ENCODE data around the gene CARD10. TPM values are rescaled to one million over a fixed set of nuclear protein-coding genes. Genes with fewer than 3 reads are reported as not detected.

The CARD10 gene
- total and polyA plus RNA-seq, 2 of the 13 experiments (the other 11 are each of a cell fraction or from before 2014, with no cell fraction given) = 35.2 to 55.8 TPM

GRCh38 chr22:37502342-37503182 lies 16.7 kb downstream of the CARD10 start (continued):
- peak; percentile 63; the same call in 1 of the 2 replicates for TF ChIP-seq NFAT5 (CRISPR knock-in tag; IDR thresholded peaks at IDR 0.05)
- TF ChIP-seq AKAP8 (CRISPR knock-in tag; IDR thresholded peaks at IDR 0.05) = peak; percentile 64; the same call in 1 of the 2 replicates
- no peak for TF ChIP-seq PTBP1 (IDR thresholded peaks at IDR 0.05; ENCODE audit: low read depth, low read length, poor library complexity, severe bottlenecking)
- no peak; the same call in 1 of the 2 replicates for TF ChIP-seq ZNF263 (CRISPR knock-in tag; IDR thresholded peaks at IDR 0.05)
- TF ChIP-seq EZH2 (conservative IDR thresholded peaks at IDR 0.05; ENCODE audit: low read depth, low read length) = no peak
- TF ChIP-seq TFE3 (CRISPR knock-in tag; IDR thresholded peaks at IDR 0.05) = 0 out of 2 replicates have a peak, but pooled peaks have one; percentile 31
- TF ChIP-seq ZNF780A (CRISPR knock-in tag; IDR thresholded peaks at IDR 0.05) = no peak
- TF ChIP-seq PCBP1 (IDR thresholded peaks at IDR 0.05; ENCODE audit: borderline replicate concordance, low read depth, low read length) = peak; percentile 78; the same call in 1 of the 2 replicates
- no peak for TF ChIP-seq GRHL1 (CRISPR knock-in tag; conservative IDR thresholded peaks at IDR 0.05)
- TF ChIP-seq ZNF616 (CRISPR knock-in tag; IDR thresholded peaks at IDR 0.05; ENCODE audit: low read depth) = no peak
- TF ChIP-seq RAD21 (CRISPR knock-in tag; IDR thresholded peaks at IDR 0.05) = no peak; the same call in 1 of the 2 replicates
- TF ChIP-seq HNRNPLL (IDR thresholded peaks at IDR 0.05; ENCODE audit: low read depth, low read length, poor library complexity, severe bottlenecking) = no peak
- no peak for TF ChIP-seq STAG1 (CRISPR knock-in tag; IDR thresholded peaks at IDR 0.05)
- TF ChIP-seq U2AF2 (IDR thresholded peaks at IDR 0.05; ENCODE audit: low read depth, low read length) = no peak
- peak; percentile 48; the same call in 1 of the 2 replicates for TF ChIP-seq SPEN (CRISPR knock-in tag; IDR thresholded peaks at IDR 0.05; ENCODE audit: low read depth)
- no peak for TF ChIP-seq PHB2 (IDR thresholded peaks at IDR 0.05; ENCODE audit: partially characterized antibody)
- no peak for TF ChIP-seq FOXO4 (CRISPR knock-in tag; conservative IDR thresholded peaks at IDR 0.05)
- no peak for TF ChIP-seq ZNF674 (CRISPR knock-in tag; IDR thresholded peaks at IDR 0.05; ENCODE audit: low read depth)
- no peak for TF ChIP-seq ZKSCAN1 (IDR thresholded peaks at IDR 0.05; ENCODE audit: low read length)

Measured in HepG2 (cell line).